ENCODE results near the gene BCL2L11.

Gene BCL2L11

GRCh38 chr2:111171337-111171930 is 50.7 kb downstream of the BCL2L11 start:
- DNase-seq: no peak

GRCh38 chr2:111172666-111173065 is 52.0 kb downstream of the BCL2L11 start:
- DNase-seq: no peak

- no peak for DNase-seq
Observed at GRCh38 chr2:111173338-111173737, 52.6 kb downstream of the BCL2L11 start.

- no peak for DNase-seq
Observed at GRCh38 chr2:111173856-111174255, 53.1 kb downstream of the BCL2L11 start.

GRCh38 chr2:111175615-111176014 is 54.9 kb downstream of the BCL2L11 start:
- no peak for DNase-seq

- DNase-seq: no peak
Observed at GRCh38 chr2:111176388-111176787, 55.7 kb downstream of the BCL2L11 start.

- no peak for DNase-seq
Observed at GRCh38 chr2:111176867-111177266, 56.2 kb downstream of the BCL2L11 start.

- no peak for DNase-seq
Observed at GRCh38 chr2:111178296-111178695, 57.6 kb downstream of the BCL2L11 start.

GRCh38 chr2:111178730-111179405 is 58.2 kb downstream of the BCL2L11 start:
- DNase-seq: no peak

GRCh38 chr2:111182121-111182520 is 61.4 kb downstream of the BCL2L11 start:
- no peak for DNase-seq

GRCh38 chr2:111182740-111183139 is 62.0 kb downstream of the BCL2L11 start:
- no peak for DNase-seq

- no peak for DNase-seq
Observed at GRCh38 chr2:111184725-111185310, 64.1 kb downstream of the BCL2L11 start.

GRCh38 chr2:111185361-111186022 is 64.8 kb downstream of the BCL2L11 start:
- DNase-seq: no peak

GRCh38 chr2:111186121-111186715 is 65.5 kb downstream of the BCL2L11 start:
- no peak for DNase-seq

GRCh38 chr2:111186933-111187332 is 66.2 kb downstream of the BCL2L11 start:
- no peak for DNase-seq

GRCh38 chr2:111188681-111189080 is 68.0 kb downstream of the BCL2L11 start:
- DNase-seq: no peak

- no peak for DNase-seq
Observed at GRCh38 chr2:111189106-111189505, 68.4 kb downstream of the BCL2L11 start.

GRCh38 chr2:111190816-111191540 is 70.3 kb downstream of the BCL2L11 start:
- no peak for DNase-seq

- no peak for DNase-seq
Observed at GRCh38 chr2:111191877-111192276, 71.2 kb downstream of the BCL2L11 start.

- DNase-seq: no peak
Observed at GRCh38 chr2:111192776-111193368, 72.2 kb downstream of the BCL2L11 start.

- no peak for DNase-seq
Observed at GRCh38 chr2:111194835-111195621, 74.3 kb downstream of the BCL2L11 start.

- no peak for DNase-seq
Observed at GRCh38 chr2:111196435-111196834, 75.7 kb downstream of the BCL2L11 start.

All from stimulated activated CD4-positive, alpha-beta T cell treated with anti-CD3 and anti-CD28 coated beads, Interleukin-1b, Interleukin-23, amount 100 ng/mL, for 48 hours (primary cell).